IMR-90 (cell line): Measurements from ENCODE around the gene KLC3.

Experiments
- BHLHE40 ChIP-seq: fragments of 150-350 bp; IDR thresholded peaks from 2 replicates; pipeline ENCODE4 v1.6.1; 2016; ENCODE audit warnings: mild to moderate bottlenecking, low read depth, low read length
- CHD1 ChIP-seq: IDR thresholded peaks from 2 replicates; pipeline ENCODE4 v1.6.1; 2012; ENCODE audit warnings: low read depth, low read length, improper control_type of control experiment
- CTCF ChIP-seq: conservative IDR thresholded peaks from 2 replicates; pipeline ENCODE4 v1.5.1; 2012; ENCODE audit warnings: mild to moderate bottlenecking, low read depth, low read length, improper control_type of control experiment
- ELK1 ChIP-seq: fragments of 150-350 bp; IDR thresholded peaks from 2 replicates; pipeline ENCODE4 v1.6.1; 2016; ENCODE audit warnings: low read depth, mild to moderate bottlenecking, low read length, moderate library complexity, borderline replicate concordance
- MAFK ChIP-seq: IDR thresholded peaks from 2 replicates; pipeline ENCODE4 v1.6.1; 2012; ENCODE audit warnings: low read depth, low read length, improper control_type of control experiment
- MXI1 ChIP-seq: IDR thresholded peaks from 2 replicates; pipeline ENCODE4 v1.6.1; 2012; ENCODE audit warnings: low read depth, mild to moderate bottlenecking, low read length, moderate library complexity, borderline replicate concordance
- POLR2A ChIP-seq: IDR thresholded peaks from 2 replicates; pipeline ENCODE4 v1.6.1; 2012; ENCODE audit warnings: mild to moderate bottlenecking, low read depth, low read length
- RCOR1 ChIP-seq: IDR thresholded peaks from 2 replicates; pipeline ENCODE4 v1.6.1; 2012; ENCODE audit warnings: mild to moderate bottlenecking, low read length, improper control_type of control experiment; ENCODE audit not compliant: insufficient replicate concordance
- RFX5 ChIP-seq: IDR thresholded peaks from 2 replicates; pipeline ENCODE4 v1.8.0; 2012; ENCODE audit warnings: low read depth, mild to moderate bottlenecking, low read length, moderate library complexity
- SMC3 ChIP-seq: fragments of 150-350 bp; IDR thresholded peaks from 2 replicates; pipeline ENCODE4 v1.6.1; 2016; ENCODE audit warnings: low read depth, mild to moderate bottlenecking, antibody characterized with exemption, low read length, moderate library complexity

- TF ChIP-seq POLR2A (no peak), MAFK (no peak), CTCF (no peak), BHLHE40 (no peak), SMC3 (no peak), ELK1 (no peak), CHD1 (no peak), RFX5 (no peak), RCOR1 (no peak), MXI1 (no peak)
Measured at GRCh38 chr19:45349126-45349415, 8.5 kb downstream of the KLC3 start.
